K562 (cell line): ENCODE results near the gene LRRC8E. TPM values are rescaled to one million over a fixed set of nuclear protein-coding genes. Genes with fewer than 3 reads are reported as not detected.

Experiments used
- ARID4B ChIP-seq: sonication (generic); formaldehyde crosslinking; IDR thresholded peaks from 2 replicates; pipeline ENCODE4 v1.8.0; 2022; ENCODE audit warnings: mild to moderate bottlenecking, missing genetic modification reagents
- CHD4 ChIP-seq: fragments of 200-600 bp; sonication (generic); IDR thresholded peaks from 3 replicates; pipeline ENCODE4 v1.6.1; 2012; ENCODE audit warnings: low read depth, mild to moderate bottlenecking, mixed read lengths, low read length, inconsistent platforms; ENCODE audit not compliant: insufficient read depth, insufficient replicate concordance, poor library complexity, severe bottlenecking
- E2F4 ChIP-seq: sonication (generic); formaldehyde crosslinking; IDR thresholded peaks from 2 replicates; pipeline ENCODE4 v1.8.0; 2022; ENCODE audit warnings: mild to moderate bottlenecking, low read depth, missing genetic modification reagents
- FOXP4 ChIP-seq: sonication (generic); formaldehyde crosslinking; IDR thresholded peaks from 2 replicates; pipeline ENCODE4 v1.8.0; 2022; ENCODE audit warnings: mild to moderate bottlenecking, missing genetic modification reagents, borderline replicate concordance
- FUS ChIP-seq: fragments of 200-400 bp; formaldehyde crosslinking; optimal IDR thresholded peaks from 2 replicates; pipeline ENCODE3; 2017; ENCODE audit warnings: low read depth, low read length
- HMGN3 ChIP-seq: IDR thresholded peaks from 2 replicates; pipeline ENCODE4 v1.6.1; 2011; ENCODE audit warnings: borderline replicate concordance, low read depth, mild to moderate bottlenecking, mixed read lengths, low read length; ENCODE audit not compliant: insufficient read length; ENCODE audit errors: extremely low read depth
- KLF13 ChIP-seq: fragments of 450-650 bp; IDR thresholded peaks from 2 replicates; pipeline ENCODE4 v1.6.1; 2016; ENCODE audit warnings: missing genetic modification characterization, low read depth, mild to moderate bottlenecking, missing compliant biosample characterization, moderate library complexity, borderline replicate concordance
- KLF6 ChIP-seq: fragments of 250-450 bp; sonication (Bioruptor Pico); IDR thresholded peaks from 2 replicates; pipeline ENCODE4 v1.4.0; 2020; ENCODE audit warnings: mild to moderate bottlenecking, moderate library complexity, borderline replicate concordance
- TBP ChIP-seq: optimal IDR thresholded peaks from 2 replicates; pipeline ENCODE3; 2011; ENCODE audit warnings: low read depth, low read length, improper control_type of control experiment
- TGIF2 ChIP-seq: sonication (generic); formaldehyde crosslinking; IDR thresholded peaks from 2 replicates; pipeline ENCODE4 v1.8.1; 2022; ENCODE audit warnings: mild to moderate bottlenecking, missing genetic modification reagents, moderate library complexity
- THAP12 ChIP-seq: fragments of 250-450 bp; sonication (Bioruptor Pico); IDR thresholded peaks from 2 replicates; pipeline ENCODE4 v1.9.0; 2021; ENCODE audit warnings: mild to moderate bottlenecking, inconsistent platforms
- ZBTB33 ChIP-seq: sonication (generic); formaldehyde crosslinking; IDR thresholded peaks from 2 replicates; pipeline ENCODE4 v1.8.1; 2023; ENCODE audit warnings: mild to moderate bottlenecking, missing genetic modification reagents
- ZNF134 ChIP-seq: fragments of 250-450 bp; sonication (Bioruptor Pico); conservative IDR thresholded peaks from 2 replicates; pipeline ENCODE4 v1.4.0; 2020
- polyA plus RNA-seq, 8 experiments: library from polyadenylated mRNA; depleted of rRNA in 4 of 8; stranded (reverse) in 5 of 8; unstranded in 3 of 8; fragments of >200 nt; fragmentation: Nextera tagmentation in 2 of 8; fragmentation: Illumina TruSeq in 1 of 8; extraction: Ambion mirVana in 2 of 8; extraction: Trizol in 1 of 8; gene quantifications; 2 replicates each; pipeline versions ENCODE4 v1.2.1 to v1.2.3, GENCODE V29; 2011 to 2014; ENCODE audit warnings: inconsistent platforms in 1 of 8, missing spikeins in 1 of 8
- total RNA-seq, 7 experiments: library from RNA; depleted of rRNA in 6 of 7; stranded (reverse); fragments of >200 nt in 6 of 7; fragmentation: Illumina TruSeq in 2 of 7; extraction: Trizol in 2 of 7; gene quantifications; 2 replicates each; pipeline versions ENCODE4 v1.2.1 to v1.2.3, GENCODE V29; 2011 to 2021; ENCODE audit warnings: low replicate concordance in 1 of 7

Gene LRRC8E
- total and polyA plus RNA-seq, 9 of the 15 experiments (the other 6 are each of a cell fraction or from before 2014, with no cell fraction given) = 0.08 to 5.7 (median 3.5) TPM; not detected in 1

- TF ChIP-seq ZBTB33 (CRISPR knock-in tag) (peak; percentile 67), ARID4B (CRISPR knock-in tag) (peak; percentile 71), HMGN3 (peak; percentile 22), TGIF2 (CRISPR knock-in tag) (0 out of 2 replicates have a peak, but pooled peaks have one; percentile 16), KLF13 (tag) (0 out of 2 replicates have a peak, but pooled peaks have one; percentile 25), TBP (peak; percentile 69), E2F4 (CRISPR knock-in tag) (peak; percentile 80), FOXP4 (CRISPR knock-in tag) (peak; percentile 88; the same call in 1 of the 2 replicates), ZNF134 (CRISPR knock-in tag) (no peak), KLF6 (CRISPR knock-in tag) (no peak), THAP12 (CRISPR knock-in tag) (peak; percentile 33; the same call in 1 of the 2 replicates), FUS (no peak), CHD4 (no peak)
Observed at GRCh38 chr19:7925171-7925851, 37.0 kb downstream of the LRRC8E start (continued).
